ENCODE data around the gene EMSY.

Gene EMSY

DNA sequence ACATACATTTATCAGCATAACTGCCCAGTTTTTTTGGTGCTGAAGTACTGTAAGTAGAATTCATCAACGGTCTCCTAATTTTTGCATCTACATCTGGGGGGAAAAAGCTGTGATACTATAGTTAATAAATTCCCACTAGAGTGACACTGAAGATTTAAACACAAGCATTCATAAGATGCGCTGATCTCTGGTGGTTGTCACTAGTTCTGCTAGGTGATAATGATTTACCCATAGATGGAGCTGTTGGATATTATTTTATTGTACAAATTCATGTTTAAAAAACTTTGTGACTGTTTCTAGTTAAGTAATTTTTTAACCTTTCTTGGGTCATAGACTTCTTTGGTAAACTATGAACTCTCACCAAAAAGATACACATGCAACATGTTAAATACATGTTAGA, 106.6 kb downstream of the EMSY start:
- TF ChIP-seq CTCF (conservative IDR thresholded peaks at IDR 0.05) = peak; percentile 60
- H3K27ac ChIP-seq = no peak overlapping the region

- no peak for TF ChIP-seq CTCF (conservative IDR thresholded peaks at IDR 0.05)
- H3K27ac ChIP-seq = no peak overlapping the region
These were observed 108.2 kb downstream of the EMSY start for GRCh38 chr11:76552987-76553386.

GRCh38 chr11:76553554-76554476, 109.0 kb downstream of the EMSY start:
- TF ChIP-seq CTCF (conservative IDR thresholded peaks at IDR 0.05) = no peak
- H3K27ac ChIP-seq = no peak overlapping the region

- TF ChIP-seq CTCF (conservative IDR thresholded peaks at IDR 0.05) = no peak
- no peak overlapping the region for H3K27ac ChIP-seq
These were observed 109.9 kb downstream of the EMSY start for GRCh38 chr11:76554767-76555166.

GRCh38 chr11:76557466-76557865, 112.6 kb downstream of the EMSY start:
- no peak overlapping the region for H3K27ac ChIP-seq
- TF ChIP-seq CTCF (conservative IDR thresholded peaks at IDR 0.05) = no peak

- no peak overlapping the region for H3K27ac ChIP-seq
- TF ChIP-seq CTCF (conservative IDR thresholded peaks at IDR 0.05) = no peak
These were observed 113.7 kb downstream of the EMSY start for GRCh38 chr11:76558473-76558872.

DNA sequence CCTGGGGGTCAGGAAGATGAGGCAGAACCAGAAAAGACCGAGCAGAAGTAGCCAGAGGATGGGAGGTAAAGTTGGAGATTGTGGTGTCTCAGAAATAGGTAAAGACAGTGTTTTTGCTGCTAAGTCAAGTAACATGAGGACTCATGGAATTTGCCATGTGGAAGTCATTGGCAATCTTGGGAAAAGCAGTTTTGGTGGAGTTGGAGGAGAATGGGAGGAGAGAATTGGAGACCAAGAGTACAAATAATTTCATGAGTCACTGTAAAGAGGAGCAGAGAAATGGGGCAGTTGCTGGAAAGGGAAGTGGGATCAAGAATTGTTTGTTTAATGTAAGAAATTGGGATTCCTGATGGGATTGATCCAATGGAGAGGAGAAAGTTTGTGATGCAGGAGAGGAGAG, 114.1 kb downstream of the EMSY start:
- no peak overlapping the region for H3K27ac ChIP-seq
- no peak for TF ChIP-seq CTCF (conservative IDR thresholded peaks at IDR 0.05)

All from VCaP (cell line).